Activated CD8-positive, alpha-beta memory T cell treated with anti-CD3 and anti-CD28 coated beads, Interleukin-2, amount 50 U/mL, for 1 hour (primary cell): ENCODE measurements around the gene FBN1.

Experiments used
- DNase-seq: peaks from one replicate; pipeline ENCODE4 v3.0.0-alpha.2; 2020; ENCODE audit errors: extremely low read depth

FBN1 gene

GRCh38 chr15:48623456-48623855 lies 22.1 kb downstream of the FBN1 start:
- no peak for DNase-seq

GRCh38 chr15:48622237-48622636 lies 23.3 kb downstream of the FBN1 start:
- no peak for DNase-seq

- DNase-seq, result no peak
Observed at GRCh38 chr15:48619446-48619845, 26.1 kb downstream of the FBN1 start.

DNA sequence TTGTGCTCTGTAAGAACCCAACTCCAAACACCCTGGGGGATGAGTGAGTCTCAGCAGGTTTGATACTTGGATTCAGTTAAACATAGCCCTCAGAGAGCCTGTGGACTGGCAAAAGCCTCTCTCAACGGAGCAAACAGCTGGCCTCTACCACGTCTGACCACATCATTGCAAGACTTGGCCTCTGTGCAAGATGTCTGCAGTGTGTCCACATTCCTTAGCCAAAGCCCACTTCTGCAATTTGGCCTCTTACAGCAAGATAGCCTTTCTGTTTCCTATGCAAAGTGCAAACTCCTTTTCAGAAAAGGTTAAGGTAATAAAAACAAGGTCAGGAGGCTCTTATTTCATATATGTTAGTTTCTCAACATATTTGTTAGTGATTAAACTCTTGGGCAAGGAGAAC lies 27.9 kb downstream of the FBN1 start:
- no peak for DNase-seq

DNA sequence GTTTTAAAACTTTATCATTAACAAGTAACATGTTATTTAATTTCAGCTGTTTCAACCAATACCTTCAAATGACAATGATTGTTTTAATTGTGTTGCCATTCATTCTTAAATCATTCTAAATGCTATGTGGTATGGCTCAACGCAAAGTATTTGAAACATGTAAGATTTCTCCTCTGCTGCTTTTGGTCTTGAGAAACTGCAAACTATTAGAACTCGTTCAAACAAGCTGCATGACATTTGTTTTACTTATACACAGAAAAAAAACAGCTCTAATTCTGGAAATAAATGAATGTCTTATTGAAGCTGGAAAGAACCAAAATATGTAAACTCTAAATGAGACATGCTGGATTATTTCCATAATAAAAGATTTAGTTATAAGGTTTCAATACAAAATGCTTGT lies 29.3 kb downstream of the FBN1 start:
- DNase-seq, result no peak

- no peak for DNase-seq
Observed at GRCh38 chr15:48614051-48614450, 31.5 kb downstream of the FBN1 start.

DNA sequence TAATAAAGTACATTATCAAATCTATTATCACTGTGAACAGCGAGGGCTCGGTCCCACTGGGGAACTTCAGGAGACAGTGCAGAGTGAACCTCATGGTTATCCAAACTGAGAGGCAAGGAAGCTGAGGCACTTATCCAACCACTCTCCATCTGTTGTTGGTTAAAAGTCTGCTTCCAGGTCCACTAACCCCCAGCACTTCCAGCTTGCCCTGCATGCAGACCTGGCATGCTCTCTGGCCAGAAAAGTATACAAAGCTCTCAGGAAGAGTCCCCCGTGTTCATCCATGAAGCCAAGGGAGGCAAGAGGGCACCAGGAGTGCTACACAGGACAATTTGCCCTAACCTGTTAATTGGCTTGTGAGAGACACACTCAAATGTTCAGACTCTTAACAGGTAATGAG lies 36.0 kb downstream of the FBN1 start:
- no peak for DNase-seq

GRCh38 chr15:48607846-48608245 lies 37.7 kb downstream of the FBN1 start:
- no peak for DNase-seq

- DNase-seq, result no peak
Observed at GRCh38 chr15:48604567-48604966, 40.9 kb downstream of the FBN1 start.

GRCh38 chr15:48603922-48604321 lies 41.6 kb downstream of the FBN1 start:
- no peak for DNase-seq

DNA sequence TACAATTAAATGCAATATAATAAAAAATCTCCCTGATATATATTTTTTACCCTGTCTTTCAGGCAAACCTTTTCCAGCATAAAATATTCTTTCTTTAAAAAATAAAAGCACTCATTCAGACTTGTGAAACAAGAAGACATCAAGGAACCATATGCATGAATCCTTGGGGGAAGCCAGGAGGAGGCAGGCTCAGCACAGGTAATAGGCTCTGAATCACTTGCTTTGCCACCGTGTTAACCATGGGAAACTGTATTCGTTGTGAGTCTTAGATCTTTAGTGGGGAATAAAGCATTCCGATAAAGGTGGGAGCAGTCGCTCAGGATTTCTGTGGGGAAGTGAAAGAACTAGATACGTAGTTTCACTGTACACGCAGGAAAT lies 42.4 kb downstream of the FBN1 start:
- DNase-seq, result no peak

- DNase-seq, result no peak
Observed at GRCh38 chr15:48602358-48603122, 43.0 kb downstream of the FBN1 start.

GRCh38 chr15:48601095-48601494 lies 44.4 kb downstream of the FBN1 start:
- DNase-seq, result no peak

DNA sequence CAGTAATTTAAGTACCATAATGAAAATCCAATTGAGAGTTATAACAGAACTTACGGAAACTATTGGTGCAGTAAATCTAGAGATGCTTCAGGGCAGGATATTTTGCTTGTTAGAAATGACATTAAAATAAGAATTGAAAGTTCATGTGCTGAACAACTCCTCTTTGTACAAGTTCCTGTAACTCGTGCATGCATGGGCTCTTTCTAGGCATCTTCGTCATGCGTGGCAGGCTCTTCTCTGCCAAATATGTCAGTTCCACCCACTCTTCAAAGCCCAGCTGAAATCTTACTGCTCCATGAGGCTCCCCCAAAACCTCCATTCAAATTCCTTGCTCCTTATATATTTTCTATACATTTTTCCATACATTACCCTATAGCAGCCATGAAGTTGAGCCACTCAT lies 48.7 kb downstream of the FBN1 start:
- no peak for DNase-seq

GRCh38 chr15:48596415-48596814 lies 49.1 kb downstream of the FBN1 start:
- DNase-seq, result no peak

DNA sequence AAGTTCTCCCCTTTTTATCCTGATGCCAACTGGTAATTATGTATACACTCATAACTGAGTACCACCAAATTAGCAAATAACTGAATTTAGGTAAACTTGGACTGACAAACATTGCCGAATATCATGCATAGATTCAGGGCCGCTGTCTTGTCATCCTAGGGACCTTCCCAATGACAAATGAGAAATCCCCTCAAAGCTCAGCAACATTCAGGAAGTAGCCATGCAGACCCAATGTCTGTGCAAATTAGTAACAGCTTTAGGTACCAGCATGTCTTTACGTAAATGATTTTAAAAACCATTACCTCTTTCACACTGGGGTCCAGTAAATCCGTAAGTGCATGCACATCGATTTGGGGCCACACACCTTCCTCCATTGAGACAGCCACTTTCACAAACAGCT lies 49.5 kb downstream of the FBN1 start:
- DNase-seq, result no peak

- no peak for DNase-seq
Observed at GRCh38 chr15:48592933-48593332, 52.6 kb downstream of the FBN1 start.

DNA sequence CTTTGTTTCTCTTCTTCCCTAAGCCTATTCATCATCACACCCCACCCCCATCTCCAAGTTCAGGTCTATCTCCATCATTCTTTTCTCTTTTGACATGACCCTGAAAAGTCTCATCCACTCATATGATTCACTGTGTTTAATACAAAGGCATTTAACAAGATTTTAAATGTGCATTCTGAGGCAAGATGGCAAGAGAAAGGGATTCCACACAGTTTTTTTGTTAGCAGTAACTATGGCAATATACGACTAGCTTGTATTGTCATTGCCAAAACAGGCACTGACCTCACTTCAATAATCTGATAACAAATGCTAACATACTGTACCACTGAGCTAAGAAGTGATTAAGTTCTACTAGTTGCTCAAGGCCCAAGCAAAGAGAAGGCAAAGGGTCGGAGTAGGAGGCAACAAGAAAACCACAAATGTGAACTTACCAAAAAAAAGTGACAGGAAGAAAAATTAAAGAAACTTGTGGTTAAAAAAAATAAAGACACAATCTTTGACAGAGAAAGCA lies 53.2 kb downstream of the FBN1 start:
- DNase-seq, result no peak

GRCh38 chr15:48590723-48591122 lies 54.8 kb downstream of the FBN1 start:
- no peak for DNase-seq

GRCh38 chr15:48584812-48585563 lies 60.5 kb downstream of the FBN1 start:
- no peak for DNase-seq

- DNase-seq, result no peak
Observed at GRCh38 chr15:48584090-48584811, 61.3 kb downstream of the FBN1 start.

DNA sequence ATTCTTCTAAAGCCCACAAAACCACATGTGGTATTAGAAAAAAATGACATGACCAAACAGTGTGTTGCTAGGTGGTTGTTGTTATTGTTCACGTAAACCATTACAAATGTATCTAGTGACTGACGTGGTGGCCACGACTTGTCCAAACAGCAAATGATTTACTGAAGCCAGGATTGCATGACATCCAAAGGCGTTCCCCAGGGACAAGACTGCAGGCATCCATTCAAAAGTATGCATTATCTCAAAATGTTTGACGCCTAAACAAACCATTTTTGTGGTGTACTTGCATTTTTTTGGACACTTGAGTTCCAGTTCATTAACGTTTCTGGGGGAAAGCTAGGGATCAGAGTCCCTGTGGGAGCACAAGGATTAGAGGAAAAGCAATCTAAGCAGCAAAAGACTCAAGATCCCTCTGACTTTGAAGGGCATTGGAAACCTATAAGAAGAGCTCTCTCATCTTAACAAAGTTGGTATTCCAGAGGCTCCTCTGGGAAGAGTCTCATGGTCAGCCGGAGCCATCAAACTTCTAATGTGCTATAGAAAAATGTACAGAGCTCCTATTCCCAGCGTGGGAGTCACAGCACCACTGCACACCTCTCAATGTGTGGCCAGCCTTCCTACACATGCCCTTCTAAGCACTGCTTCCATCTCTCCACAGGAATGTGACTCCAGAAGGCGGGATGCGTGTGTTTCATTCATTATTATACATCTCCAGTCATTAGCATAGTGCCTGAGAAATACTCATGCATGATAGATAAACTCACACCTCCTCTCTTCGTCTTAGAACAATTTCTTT lies 62.9 kb downstream of the FBN1 start:
- no peak for DNase-seq
